Gastrocnemius medialis (tissue), 4 donors: Measurements from ENCODE around the gene MPPE1.

Experiments
- CTCF ChIP-seq, 5 experiments: fragments of 450-650 bp in 3 of 5; fragments of 200-600 bp in 2 of 5; sonication (generic) in 2 of 5; IDR thresholded peaks in 4 of 5; conservative IDR thresholded peaks in 1 of 5; 1 replicate in 4 of 5; 2 replicates in 1 of 5; pipeline ENCODE4 v1.5.1; 2016 to 2019; ENCODE audit warnings: antibody characterized with exemption in 5 of 5, mild to moderate bottlenecking in 3 of 5, moderate library complexity in 3 of 5
- POLR2A ChIP-seq, 2 donors: fragments of 450-650 bp; IDR thresholded peaks; one replicate each; pipeline ENCODE4 v1.6.1; 2017; ENCODE audit warnings: antibody characterized with exemption in 2 of 2, mild to moderate bottlenecking in 2 of 2, moderate library complexity in 2 of 2

- no peak for TF ChIP-seq CTCF (IDR thresholded peaks at IDR 0.05 in 4 of 5, conservative IDR thresholded peaks at IDR 0.05 in 1 of 5)
- TF ChIP-seq POLR2A (IDR thresholded peaks at IDR 0.05) = no peak
Measured at GRCh38 chr18:11845654-11846053, 62.5 kb downstream of the MPPE1 start.
